ENCODE data around the gene DISP2.

Gene DISP2

DNA sequence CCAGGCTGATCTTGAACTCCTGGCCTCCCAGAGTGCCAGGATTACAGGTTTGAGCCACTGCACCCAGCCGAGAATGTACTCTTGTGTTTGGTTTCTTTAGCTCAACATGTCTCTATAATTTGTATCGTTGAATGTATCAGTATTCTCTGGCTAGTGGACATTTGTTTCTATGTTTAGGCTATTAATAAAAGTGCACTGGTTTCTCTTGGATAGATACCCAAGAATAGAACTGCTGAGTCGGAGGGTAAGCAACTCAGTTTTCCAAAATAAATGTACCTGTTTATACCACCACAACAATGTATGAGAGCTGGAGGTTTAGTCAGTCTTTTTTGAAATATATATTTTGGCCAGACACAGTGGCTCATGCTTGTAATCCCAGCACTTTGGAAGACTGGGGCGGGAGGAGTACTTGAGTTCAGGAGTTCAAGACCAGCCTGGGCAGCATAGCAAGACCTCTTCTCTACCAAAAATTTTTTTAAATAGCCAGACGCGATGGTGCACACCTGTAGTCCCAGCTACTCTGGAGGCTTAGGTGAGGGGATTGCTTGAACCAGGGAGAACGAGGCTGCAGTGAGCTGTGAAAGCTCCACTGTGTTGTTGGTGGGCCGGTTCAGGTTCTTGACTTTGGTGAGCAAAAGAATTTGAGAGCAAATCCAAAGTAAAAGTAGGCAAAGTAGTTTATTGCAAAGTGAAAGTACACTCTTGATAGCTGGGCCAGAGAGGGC lies 39.8 kb downstream of the DISP2 start:
- DNase-seq: no peak

DNA sequence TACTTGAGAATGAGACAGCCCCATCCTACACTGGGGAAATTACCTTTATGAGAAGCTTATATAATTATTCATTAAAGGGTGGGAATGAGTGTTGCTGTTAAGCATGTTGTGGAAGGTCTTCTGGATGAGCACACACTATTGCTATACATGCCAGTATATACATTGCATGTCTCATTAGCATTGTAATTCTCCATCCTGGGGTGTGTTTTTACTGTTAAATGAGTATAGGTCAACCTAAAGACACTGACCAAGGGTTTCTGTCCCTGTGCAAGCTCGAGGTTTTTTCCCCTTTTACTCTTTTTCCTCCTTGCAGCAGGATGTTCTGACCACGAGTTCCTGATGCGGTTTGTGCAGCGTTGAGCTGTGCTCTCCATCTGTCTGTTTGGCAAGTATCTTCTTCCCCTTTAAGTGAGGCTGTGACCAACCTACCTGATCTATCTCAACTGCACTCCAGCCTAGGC lies 40.4 kb downstream of the DISP2 start:
- no peak for DNase-seq

DNA sequence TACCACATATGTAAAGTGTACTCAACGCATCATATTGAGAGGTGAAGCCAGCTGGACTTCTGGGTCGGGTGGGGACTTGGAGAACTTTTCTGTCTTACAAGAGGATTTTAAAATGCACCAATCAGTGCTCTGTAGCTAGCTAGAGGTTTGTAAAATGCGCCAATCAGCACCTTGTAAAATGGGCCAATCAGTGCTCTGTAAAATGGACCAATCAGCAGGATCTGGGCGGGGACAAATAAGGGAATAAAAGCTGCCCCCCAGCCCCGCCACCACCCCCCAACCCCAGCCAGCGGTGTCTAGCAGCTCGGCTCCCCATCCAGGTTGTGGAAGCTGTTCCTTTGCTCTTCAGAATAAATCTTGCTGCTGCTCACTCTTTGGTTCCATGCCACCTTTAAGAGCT lies 41.4 kb downstream of the DISP2 start:
- no peak for DNase-seq

GRCh38 chr15:40405501-40406381 lies 47.7 kb downstream of the DISP2 start, which contains the start of gene IVD:
IVD (plus strand) TSS chr15:40405795; CDS start chr15:40405828, 33 bp downstream.
- DNase-seq: peak; percentile 95

GRCh38 chr15:40407330-40407990 lies 49.4 kb downstream of the DISP2 start:
- no peak for DNase-seq

- DNase-seq: no peak
Observed at GRCh38 chr15:40409366-40409765, 51.3 kb downstream of the DISP2 start.

DNA sequence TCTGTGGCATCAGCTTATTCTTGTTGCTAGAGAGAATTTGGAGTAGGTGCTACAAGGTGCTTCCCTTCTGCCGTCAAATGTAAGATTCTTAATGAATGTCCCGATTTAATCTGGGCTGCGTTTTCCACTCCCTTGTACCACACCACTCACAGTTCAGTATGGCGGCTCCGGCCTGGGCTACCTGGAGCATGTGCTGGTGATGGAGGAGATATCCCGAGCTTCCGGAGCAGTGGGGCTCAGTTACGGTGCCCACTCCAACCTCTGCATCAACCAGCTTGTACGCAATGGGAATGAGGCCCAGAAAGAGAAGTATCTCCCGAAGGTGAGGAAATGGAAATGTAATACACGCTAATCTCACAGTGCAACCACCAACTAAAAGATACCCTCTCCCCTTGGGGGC lies 52.5 kb downstream of the DISP2 start:
- DNase-seq: no peak

GRCh38 chr15:40412095-40412759 lies 54.2 kb downstream of the DISP2 start:
- no peak for DNase-seq

DNA sequence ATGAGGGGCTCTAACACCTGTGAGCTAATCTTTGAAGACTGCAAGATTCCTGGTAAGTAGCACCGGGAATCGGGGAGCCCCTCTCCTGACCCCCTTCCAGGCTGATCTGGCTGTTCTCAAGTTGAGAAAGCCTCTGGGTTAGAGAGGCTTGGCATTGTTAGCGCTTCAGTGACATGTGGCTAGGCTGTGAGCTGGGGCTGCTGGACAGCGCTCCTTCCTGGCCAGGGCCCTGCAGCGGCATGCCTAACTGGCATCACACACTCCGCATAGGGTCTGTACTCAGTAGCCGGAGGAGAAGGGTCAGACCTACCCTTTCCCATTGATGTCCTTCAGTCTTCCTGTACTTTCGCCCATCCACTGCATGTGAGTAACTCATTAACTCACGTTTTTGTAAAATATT lies 55.0 kb downstream of the DISP2 start:
- DNase-seq: no peak

- no peak for DNase-seq
Observed at GRCh38 chr15:40414816-40415215, 56.8 kb downstream of the DISP2 start.

DNA sequence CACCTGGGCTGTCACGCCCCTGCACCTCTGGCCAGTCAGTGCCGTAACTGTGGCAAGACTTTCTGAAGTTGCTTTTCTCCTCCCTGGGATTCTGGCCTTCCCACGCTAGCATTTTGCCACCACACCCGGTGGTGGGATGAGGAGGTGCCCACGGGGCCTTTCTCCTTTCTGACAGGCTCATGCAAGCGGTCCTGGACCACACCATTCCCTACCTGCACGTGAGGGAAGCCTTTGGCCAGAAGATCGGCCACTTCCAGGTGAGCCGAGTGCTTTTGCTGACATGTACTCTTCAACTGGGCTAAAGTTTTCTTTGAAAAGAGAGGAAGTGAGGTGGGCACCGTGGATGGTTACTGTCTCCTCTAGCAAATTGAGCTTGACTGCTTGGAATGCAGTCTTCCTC lies 57.2 kb downstream of the DISP2 start:
- no peak for DNase-seq

DNA sequence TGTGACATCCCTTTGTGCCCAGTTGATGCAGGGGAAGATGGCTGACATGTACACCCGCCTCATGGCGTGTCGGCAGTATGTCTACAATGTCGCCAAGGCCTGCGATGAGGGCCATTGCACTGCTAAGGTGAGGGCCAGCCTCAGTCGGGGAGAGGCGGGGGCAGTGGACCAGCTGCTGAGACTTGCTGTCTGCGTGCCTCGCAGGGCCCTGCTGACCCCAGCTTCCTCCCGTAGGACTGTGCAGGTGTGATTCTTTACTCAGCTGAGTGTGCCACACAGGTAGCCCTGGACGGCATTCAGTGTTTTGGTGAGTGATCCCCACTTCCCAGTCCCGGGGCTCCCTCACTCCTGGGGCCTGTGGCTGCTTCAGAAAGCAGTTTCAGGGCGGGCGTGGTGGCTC lies 58.0 kb downstream of the DISP2 start:
- no peak for DNase-seq

DNA sequence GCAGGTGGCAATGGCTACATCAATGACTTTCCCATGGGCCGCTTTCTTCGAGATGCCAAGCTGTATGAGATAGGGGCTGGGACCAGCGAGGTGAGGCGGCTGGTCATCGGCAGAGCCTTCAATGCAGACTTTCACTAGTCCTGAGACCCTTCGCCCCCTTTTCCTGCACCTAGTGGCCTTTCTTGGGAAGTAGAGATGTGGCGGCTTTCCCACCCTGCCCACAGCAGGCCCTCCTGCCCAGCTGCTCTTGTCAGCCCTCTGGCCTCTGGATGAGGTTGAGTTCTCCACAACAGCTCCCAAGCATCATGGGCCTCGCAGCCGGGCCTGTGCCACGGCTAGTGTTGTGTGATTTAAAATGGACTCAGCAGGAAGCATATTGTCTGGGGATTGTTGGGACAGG lies 60.1 kb downstream of the DISP2 start:
- DNase-seq: no peak

- no peak for DNase-seq
Observed at GRCh38 chr15:40420071-40420713, 62.2 kb downstream of the DISP2 start.

DNA sequence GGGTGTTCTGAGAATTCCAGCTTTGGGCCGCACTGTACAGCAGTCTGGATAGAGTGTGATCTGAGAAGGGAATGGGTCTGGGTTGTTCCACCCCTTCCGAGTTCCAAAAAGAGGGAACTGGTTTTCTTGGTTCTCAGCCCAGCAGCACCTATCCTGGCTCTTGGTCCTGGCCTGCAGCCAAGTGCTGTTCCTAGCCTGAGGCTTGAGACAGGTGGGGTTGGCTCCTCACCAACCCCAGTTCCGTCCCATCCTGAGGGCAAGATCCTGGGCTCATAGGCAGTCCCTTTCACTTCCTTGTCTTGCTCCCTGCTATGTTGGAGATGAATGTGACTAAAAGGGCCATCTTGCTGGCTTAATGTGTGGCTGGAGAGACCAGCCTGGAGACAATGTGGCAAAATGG lies 62.8 kb downstream of the DISP2 start:
- no peak for DNase-seq

DNA sequence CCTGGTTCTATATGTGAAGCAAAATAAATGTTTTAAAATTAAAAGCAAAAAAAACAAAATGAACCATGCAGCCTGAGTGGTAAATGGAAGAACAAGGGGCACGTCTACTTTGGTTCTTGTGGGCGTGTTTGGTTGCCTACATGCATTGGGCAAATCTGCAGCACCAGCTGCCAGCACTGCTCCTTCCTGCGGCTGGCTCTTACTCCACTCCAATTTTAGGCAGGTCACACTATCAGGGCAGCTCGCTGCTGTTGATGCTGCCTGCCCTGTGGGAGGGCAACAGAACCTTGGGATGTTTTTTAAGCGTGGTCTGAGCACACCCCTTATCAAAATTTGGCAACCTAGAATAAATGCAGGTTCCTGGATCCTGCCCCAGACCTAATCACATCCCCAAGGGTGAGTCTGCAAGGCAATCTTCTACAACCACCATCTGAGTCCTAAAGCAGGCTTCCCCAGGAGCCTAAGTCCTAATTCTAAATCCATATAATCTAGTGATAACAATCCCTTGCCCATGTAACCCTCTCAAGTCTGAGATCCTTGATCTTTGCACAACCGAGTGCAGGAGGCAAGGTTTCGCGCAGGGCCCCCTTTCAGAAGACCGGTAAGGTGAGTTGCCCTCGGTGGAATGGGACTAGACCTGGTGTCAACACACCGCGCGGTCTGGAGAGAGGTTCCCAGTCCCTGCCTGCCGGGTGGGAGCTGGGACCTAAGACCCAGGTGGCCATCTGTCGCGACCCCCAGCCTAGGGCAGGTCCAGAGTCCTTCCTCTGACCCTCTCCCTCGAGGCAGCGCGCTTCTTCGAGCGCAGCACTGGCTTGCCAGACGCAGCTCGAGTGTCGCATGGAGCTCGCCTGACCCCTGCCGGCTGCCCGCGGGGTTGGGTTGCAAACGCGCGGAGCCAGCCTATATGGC lies 63.5 kb downstream of the DISP2 start:
- peak; percentile 87 for DNase-seq

DNA sequence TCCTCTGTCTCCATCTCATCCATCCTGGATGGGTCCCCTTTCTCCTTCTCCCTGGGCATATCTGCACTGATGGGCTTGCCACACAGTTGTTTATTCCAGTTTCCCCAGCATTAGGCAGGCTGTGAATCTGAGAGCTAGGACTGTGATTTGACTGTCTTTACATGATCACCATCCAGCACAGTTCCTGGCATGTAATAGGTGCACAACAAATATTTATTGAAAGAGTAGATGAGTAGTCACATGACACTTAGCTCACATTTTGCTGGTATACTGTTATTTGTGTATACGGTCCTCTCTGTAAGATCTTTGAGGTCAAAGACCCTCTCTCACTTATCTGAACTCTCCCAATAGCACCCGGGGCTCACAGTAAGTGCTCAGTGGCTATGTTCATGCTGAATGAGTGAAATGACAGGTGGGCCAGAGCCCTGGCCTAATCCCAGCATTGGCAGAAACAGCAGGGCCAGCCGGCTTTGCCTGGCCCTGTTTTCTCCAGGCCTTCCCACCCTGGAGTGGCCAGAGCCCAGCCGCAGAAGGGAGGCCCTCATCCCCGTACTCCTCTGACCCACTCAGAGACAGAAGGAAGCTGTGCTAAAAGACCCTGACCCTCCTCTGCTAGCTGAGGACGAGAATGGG lies 66.6 kb downstream of the DISP2 start:
- DNase-seq: no peak

- DNase-seq: no peak
Observed at GRCh38 chr15:40425681-40426080, 67.7 kb downstream of the DISP2 start.

- DNase-seq: no peak
Observed at GRCh38 chr15:40427188-40427587, 69.2 kb downstream of the DISP2 start.

GRCh38 chr15:40428185-40428584 lies 70.2 kb downstream of the DISP2 start:
- no peak for DNase-seq
